Ishikawa (cell line): ENCODE data around the gene EFEMP1.

Experiments used
- CEBPB ChIP-seq: IDR thresholded peaks from 2 replicates; pipeline ENCODE4 v1.6.1; 2012
- CREB1 ChIP-seq: IDR thresholded peaks from 2 replicates; pipeline ENCODE4 v1.6.1; 2012; ENCODE audit warnings: low read depth
- EGR1 ChIP-seq: IDR thresholded peaks from 2 replicates; pipeline ENCODE4 v1.6.1; 2012
- EP300 ChIP-seq: IDR thresholded peaks from 2 replicates; pipeline ENCODE4 v1.6.1; 2012; ENCODE audit warnings: borderline replicate concordance
- FOXM1 ChIP-seq: IDR thresholded peaks from 2 replicates; pipeline ENCODE4 v1.6.1; 2012; ENCODE audit warnings: low read depth, borderline replicate concordance
- NFIC ChIP-seq: IDR thresholded peaks from 2 replicates; pipeline ENCODE4 v1.6.1; 2012
- RAD21 ChIP-seq: IDR thresholded peaks from 2 replicates; pipeline ENCODE4 v1.6.1; 2012; ENCODE audit warnings: low read depth
- TAF1 ChIP-seq: IDR thresholded peaks from 2 replicates; pipeline ENCODE4 v1.6.1; 2012; ENCODE audit warnings: low read depth, mild to moderate bottlenecking
- TCF12 ChIP-seq: IDR thresholded peaks from 2 replicates; pipeline ENCODE4 v1.6.1; 2012; ENCODE audit warnings: low read depth
- TEAD4 ChIP-seq: IDR thresholded peaks from 2 replicates; pipeline ENCODE4 v1.6.1; 2012
- YY1 ChIP-seq: IDR thresholded peaks from 2 replicates; pipeline ENCODE4 v1.6.1; 2012; ENCODE audit warnings: low read depth
- ZBTB7A ChIP-seq: IDR thresholded peaks from 2 replicates; pipeline ENCODE4 v1.6.1; 2012; ENCODE audit warnings: low read depth
- TF ChIP-seq, protein P1 (sequence below): IDR thresholded peaks from 2 replicates; pipeline ENCODE4 v1.6.1; 2012
- TF ChIP-seq, protein P2 (sequence below): IDR thresholded peaks from 2 replicates; pipeline ENCODE4 v1.6.1; 2012
- TF ChIP-seq, protein P3 (sequence below): IDR thresholded peaks from 2 replicates; pipeline ENCODE4 v1.6.1; 2012; ENCODE audit warnings: low read depth, mild to moderate bottlenecking

The EFEMP1 gene

DNA sequence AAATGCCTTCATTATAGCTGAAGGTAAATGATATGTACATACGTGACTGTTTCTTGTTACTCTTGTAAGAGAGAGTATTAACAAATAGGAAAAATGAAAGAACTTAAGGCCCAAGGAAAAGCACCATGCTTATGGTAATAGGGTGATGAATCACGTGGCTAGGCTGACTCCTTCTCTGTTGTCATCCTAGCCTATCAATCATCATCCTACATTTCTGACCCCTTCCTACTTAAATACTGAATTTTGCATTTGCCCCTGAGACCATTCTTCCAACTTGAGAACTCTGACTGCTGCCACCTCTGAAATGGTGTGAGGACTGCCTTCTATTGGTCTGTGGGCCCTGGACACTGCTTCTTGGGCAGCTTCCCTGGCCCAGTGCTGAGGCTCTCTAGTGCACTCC, 28.9 kb downstream of the EFEMP1 start:
- TF ChIP-seq, protein P1, sequence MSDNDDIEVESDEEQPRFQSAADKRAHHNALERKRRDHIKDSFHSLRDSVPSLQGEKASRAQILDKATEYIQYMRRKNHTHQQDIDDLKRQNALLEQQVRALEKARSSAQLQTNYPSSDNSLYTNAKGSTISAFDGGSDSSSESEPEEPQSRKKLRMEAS = no peak
- no peak for TF ChIP-seq ZBTB7A
- TF ChIP-seq YY1 = no peak
- TF ChIP-seq, protein P2, sequence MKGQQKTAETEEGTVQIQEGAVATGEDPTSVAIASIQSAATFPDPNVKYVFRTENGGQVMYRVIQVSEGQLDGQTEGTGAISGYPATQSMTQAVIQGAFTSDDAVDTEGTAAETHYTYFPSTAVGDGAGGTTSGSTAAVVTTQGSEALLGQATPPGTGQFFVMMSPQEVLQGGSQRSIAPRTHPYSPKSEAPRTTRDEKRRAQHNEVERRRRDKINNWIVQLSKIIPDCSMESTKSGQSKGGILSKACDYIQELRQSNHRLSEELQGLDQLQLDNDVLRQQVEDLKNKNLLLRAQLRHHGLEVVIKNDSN = no peak
- TF ChIP-seq EP300 = no peak
- TF ChIP-seq FOXM1 = no peak
- TF ChIP-seq, protein P3, sequence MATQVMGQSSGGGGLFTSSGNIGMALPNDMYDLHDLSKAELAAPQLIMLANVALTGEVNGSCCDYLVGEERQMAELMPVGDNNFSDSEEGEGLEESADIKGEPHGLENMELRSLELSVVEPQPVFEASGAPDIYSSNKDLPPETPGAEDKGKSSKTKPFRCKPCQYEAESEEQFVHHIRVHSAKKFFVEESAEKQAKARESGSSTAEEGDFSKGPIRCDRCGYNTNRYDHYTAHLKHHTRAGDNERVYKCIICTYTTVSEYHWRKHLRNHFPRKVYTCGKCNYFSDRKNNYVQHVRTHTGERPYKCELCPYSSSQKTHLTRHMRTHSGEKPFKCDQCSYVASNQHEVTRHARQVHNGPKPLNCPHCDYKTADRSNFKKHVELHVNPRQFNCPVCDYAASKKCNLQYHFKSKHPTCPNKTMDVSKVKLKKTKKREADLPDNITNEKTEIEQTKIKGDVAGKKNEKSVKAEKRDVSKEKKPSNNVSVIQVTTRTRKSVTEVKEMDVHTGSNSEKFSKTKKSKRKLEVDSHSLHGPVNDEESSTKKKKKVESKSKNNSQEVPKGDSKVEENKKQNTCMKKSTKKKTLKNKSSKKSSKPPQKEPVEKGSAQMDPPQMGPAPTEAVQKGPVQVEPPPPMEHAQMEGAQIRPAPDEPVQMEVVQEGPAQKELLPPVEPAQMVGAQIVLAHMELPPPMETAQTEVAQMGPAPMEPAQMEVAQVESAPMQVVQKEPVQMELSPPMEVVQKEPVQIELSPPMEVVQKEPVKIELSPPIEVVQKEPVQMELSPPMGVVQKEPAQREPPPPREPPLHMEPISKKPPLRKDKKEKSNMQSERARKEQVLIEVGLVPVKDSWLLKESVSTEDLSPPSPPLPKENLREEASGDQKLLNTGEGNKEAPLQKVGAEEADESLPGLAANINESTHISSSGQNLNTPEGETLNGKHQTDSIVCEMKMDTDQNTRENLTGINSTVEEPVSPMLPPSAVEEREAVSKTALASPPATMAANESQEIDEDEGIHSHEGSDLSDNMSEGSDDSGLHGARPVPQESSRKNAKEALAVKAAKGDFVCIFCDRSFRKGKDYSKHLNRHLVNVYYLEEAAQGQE = no peak
- TF ChIP-seq CEBPB = no peak
- no peak for TF ChIP-seq TEAD4
- no peak for TF ChIP-seq NFIC
- no peak for TF ChIP-seq EGR1
- no peak for TF ChIP-seq TCF12
- no peak for TF ChIP-seq TAF1
- no peak for TF ChIP-seq CREB1

DNA sequence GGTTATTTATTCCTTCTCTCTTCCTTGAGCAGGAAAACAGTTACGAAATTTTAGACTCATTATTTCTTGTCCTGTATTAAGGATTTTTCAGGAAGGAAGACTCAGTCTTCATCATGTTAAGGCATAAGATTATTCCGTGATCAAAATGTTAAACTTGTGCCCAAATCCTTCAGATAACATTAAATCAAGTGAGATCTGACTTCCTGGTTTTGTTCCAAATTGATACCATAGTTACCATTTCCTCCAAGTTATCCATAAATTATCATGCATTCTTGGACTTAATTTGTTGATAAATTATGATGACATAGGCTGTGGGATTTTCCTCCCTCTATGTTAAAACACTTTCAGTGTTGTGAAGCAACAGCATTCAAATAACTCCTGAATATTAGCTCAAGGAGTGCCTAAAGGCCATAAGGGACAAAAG, 31.9 kb downstream of the EFEMP1 start:
- no peak for TF ChIP-seq TEAD4
- no peak for TF ChIP-seq EP300
- TF ChIP-seq, protein P1 = no peak
- no peak for TF ChIP-seq ZBTB7A
- TF ChIP-seq YY1 = no peak
- no peak for TF ChIP-seq RAD21
- no peak for TF ChIP-seq CREB1
- no peak for TF ChIP-seq TCF12
- no peak for TF ChIP-seq TAF1
- TF ChIP-seq CEBPB = no peak
- TF ChIP-seq FOXM1 = no peak
- TF ChIP-seq EGR1 = no peak
- TF ChIP-seq, protein P2 = no peak
- TF ChIP-seq NFIC = no peak
- TF ChIP-seq, protein P3 = no peak

DNA sequence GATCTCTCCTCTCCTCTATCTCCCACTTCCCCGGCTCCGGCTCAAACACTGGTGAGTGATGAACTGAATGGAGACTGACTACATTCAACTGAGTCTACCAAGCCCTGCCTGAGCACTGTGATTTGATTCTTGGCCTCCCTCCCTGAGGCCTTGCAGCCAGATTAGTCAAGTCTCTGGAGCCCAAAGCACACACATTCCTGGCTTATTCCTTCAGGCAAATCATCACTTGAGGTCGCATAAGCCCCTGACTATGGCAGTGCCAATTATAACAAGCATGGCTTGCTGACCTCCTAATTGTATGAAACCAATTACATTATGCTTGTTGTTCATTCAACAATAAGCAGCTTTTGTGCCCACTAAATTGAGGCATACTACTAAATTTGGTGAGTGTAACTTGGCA, 34.6 kb downstream of the EFEMP1 start:
- TF ChIP-seq TCF12 (no peak), NFIC (no peak), CEBPB (no peak), ZBTB7A (no peak)
- TF ChIP-seq, protein P3 = no peak
- TF ChIP-seq, protein P2 = no peak

DNA sequence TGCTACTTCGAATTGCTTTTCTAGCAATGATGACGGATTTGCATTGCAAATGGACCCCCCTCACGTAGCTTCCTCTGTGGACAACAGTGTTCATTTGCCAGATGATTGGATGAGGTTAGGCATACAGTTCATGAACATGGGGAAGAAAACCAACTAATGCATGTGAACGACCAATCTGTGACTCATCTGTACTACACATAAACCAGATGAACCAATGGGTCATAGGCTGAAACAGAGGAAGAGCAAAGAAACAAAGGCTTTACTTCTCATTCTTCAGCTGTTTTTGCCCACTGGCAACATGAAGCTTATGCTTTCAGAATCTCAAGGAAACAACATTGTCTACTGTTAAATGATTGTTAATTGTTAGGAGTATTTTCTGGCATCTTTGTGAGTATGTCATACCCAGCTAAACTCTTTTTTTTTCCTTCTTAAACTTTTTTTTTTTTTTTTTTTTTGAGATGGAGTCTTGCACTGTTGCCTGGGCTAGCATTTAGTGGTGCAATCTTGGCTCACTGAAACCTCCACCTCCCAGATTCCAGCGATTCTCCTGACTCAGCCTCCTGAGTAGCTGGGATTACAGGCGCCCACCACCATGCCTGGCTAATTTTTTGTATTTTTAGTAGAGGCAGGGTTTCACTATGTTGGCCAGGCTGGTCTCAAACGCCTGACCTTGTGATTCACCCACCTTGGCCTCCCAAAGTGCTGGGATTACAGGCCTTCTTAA, 35.5 kb downstream of the EFEMP1 start:
- TF ChIP-seq, protein P2 = no peak
- TF ChIP-seq ZBTB7A (no peak), YY1 (no peak), EP300 (no peak), TCF12 (no peak)
